Sigmoid colon (tissue), 7 donors: Measurements from ENCODE around the gene NOX3. TPM values are rescaled to one million over a fixed set of nuclear protein-coding genes. Genes with fewer than 3 reads are reported as not detected.

ENCODE experiments used
- DNase-seq: peaks from one replicate; pipeline ENCODE4 v3.0.0-alpha.2; 2019
- H3K27ac ChIP-seq, 4 donors: fragments of 200-600 bp; sonication (generic); one replicate each; pipeline ENCODE4 v1.5.1; 2016 to 2019; ENCODE audit warnings: mild to moderate bottlenecking in 1 of 4
- H3K27me3 ChIP-seq, 3 donors: fragments of 200-600 bp; sonication (generic); one replicate each; pipeline ENCODE4 v1.5.1; 2019; ENCODE audit warnings: mild to moderate bottlenecking in 1 of 3
- H3K36me3 ChIP-seq, 4 donors: fragments of 200-600 bp; sonication (generic); one replicate each; pipeline ENCODE4 v1.5.1; 2016 to 2019
- H3K4me1 ChIP-seq, 4 donors: fragments of 200-600 bp; sonication (generic); one replicate each; pipeline ENCODE4 v1.5.1; 2017 to 2019
- H3K4me3 ChIP-seq, 4 donors: fragments of 200-600 bp; sonication (generic); one replicate each; pipeline ENCODE4 v1.5.1; 2017 to 2019; ENCODE audit warnings: mild to moderate bottlenecking in 2 of 4, moderate library complexity in 1 of 4
- H3K9me3 ChIP-seq, 4 donors: fragments of 200-600 bp in 3 of 4; sonication (generic) in 3 of 4; one replicate each; pipeline versions ENCODE4 v1.5.1 to v1.6.1; 2013 to 2019
- EP300 ChIP-seq, 4 donors: sonication (generic); formaldehyde crosslinking; IDR thresholded peaks; one replicate each; pipeline ENCODE4 v1.6.1; 2017; ENCODE audit warnings: antibody characterized with exemption in 4 of 4
- POLR2A ChIP-seq, 2 donors: fragments of 450-650 bp; IDR thresholded peaks; one replicate each; pipeline ENCODE4 v1.6.1; 2016; ENCODE audit warnings: antibody characterized with exemption in 2 of 2, mild to moderate bottlenecking in 2 of 2, moderate library complexity in 2 of 2
- POLR2AphosphoS5 ChIP-seq, 4 donors: sonication (generic); formaldehyde crosslinking; IDR thresholded peaks; one replicate each; pipeline ENCODE4 v1.6.1; 2017; ENCODE audit warnings: antibody characterized with exemption in 4 of 4
- WGBS, 2 donors: extraction: QIAGEN DNeasy Blood & Tissue Kit; methylation state at CpG; one replicate each; pipeline ENCODE4 v1.1.7; 2013; 5-methylcytosine and 5-hydroxymethylcytosine counted together
- intact Hi-C: fragments of 100-400 bp; cut with DNase I; formaldehyde crosslinking; loops from one replicate; pipeline ENCODE4 v1.15.1; 2023
- polyA plus RNA-seq, 3 donors: library from polyadenylated mRNA; stranded (reverse); fragments of 200-250 nt; gene quantifications; one replicate each; pipeline ENCODE4 v1.2.3, GENCODE V29; 2013
- total RNA-seq, 4 donors: library from RNA; depleted of rRNA; stranded (reverse); fragments of >200 nt; gene quantifications; one replicate each; pipeline ENCODE4 v1.1.0, GENCODE V29; 2016
- TF ChIP-seq, protein P1 (sequence below), 4 experiments: fragments of 450-650 bp in 3 of 4; fragments of 200-600 bp in 1 of 4; IDR thresholded peaks; one replicate each; pipeline ENCODE4 v1.5.1; 2016 to 2019; ENCODE audit warnings: antibody characterized with exemption in 4 of 4, mild to moderate bottlenecking in 3 of 4, moderate library complexity in 2 of 4
- donor health status: healthy with polysubstance abuse.
- donor health status: Bipolar disorder and iron deficiency.
- donor health status: healthy.

The NOX3 gene
- total and polyA plus RNA-seq, 7 donors = not detected

DNA sequence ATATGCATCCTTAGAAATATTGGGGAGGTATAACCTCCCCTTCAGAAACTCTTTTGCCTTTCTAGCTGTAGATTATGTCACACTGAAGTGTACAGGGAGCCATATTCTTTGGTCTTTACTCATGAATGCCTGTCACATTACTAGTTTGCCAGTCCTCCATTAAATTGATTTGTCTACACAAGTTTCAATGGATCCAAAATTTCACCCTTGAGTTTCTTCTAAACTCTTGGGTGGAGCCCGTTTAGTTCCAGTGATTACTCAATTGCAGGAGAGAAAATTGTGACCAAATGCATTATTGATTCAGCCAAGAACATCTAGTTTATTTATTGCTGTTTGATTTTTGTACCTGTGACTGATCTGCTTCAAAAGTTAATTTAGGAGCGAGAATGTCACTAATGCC lies 81.0 kb downstream of the NOX3 start:
- H3K4me1 ChIP-seq = no peaks in the 10 kb centered on the region
- TF ChIP-seq, protein P1, sequence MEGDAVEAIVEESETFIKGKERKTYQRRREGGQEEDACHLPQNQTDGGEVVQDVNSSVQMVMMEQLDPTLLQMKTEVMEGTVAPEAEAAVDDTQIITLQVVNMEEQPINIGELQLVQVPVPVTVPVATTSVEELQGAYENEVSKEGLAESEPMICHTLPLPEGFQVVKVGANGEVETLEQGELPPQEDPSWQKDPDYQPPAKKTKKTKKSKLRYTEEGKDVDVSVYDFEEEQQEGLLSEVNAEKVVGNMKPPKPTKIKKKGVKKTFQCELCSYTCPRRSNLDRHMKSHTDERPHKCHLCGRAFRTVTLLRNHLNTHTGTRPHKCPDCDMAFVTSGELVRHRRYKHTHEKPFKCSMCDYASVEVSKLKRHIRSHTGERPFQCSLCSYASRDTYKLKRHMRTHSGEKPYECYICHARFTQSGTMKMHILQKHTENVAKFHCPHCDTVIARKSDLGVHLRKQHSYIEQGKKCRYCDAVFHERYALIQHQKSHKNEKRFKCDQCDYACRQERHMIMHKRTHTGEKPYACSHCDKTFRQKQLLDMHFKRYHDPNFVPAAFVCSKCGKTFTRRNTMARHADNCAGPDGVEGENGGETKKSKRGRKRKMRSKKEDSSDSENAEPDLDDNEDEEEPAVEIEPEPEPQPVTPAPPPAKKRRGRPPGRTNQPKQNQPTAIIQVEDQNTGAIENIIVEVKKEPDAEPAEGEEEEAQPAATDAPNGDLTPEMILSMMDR (IDR thresholded peaks at IDR 0.05) = no peak
- no peak for TF ChIP-seq POLR2A (IDR thresholded peaks at IDR 0.05)
- TF ChIP-seq POLR2AphosphoS5 (IDR thresholded peaks at IDR 0.05) = no peak
- TF ChIP-seq EP300 (IDR thresholded peaks at IDR 0.05) = no peak
- H3K36me3 ChIP-seq = no peaks in the 10 kb centered on the region
- H3K27me3 ChIP-seq = no peaks in the 10 kb centered on the region
- DNase-seq = no peak
- no peak overlapping the region for H3K4me3 ChIP-seq
- 85 to 91% methylated on average over 2 of the region's 2 CpGs for WGBS, 2 donors
- intact Hi-C loops = no loop called here
- H3K9me3 ChIP-seq = no peaks in the 10 kb centered on the region
- H3K27ac ChIP-seq = no peak overlapping the region

DNA sequence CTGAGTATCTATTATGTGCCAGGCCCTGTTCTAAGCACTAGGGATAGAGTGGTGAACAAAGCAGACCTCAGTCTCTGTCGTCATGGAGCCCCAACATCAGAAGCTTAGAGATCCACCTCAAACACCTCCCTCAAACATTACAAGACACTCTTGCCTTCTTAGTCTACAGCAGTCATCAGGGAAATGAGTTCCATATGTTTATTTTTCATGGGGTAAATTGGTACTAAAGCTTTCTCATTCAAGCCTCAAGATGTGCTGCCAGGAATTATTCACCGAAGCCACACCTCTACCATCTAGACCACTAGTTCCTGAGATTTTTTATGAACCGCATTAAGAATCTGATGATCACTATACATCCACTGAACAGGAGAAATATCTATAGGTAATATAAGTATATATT lies 82.4 kb downstream of the NOX3 start:
- H3K4me3 ChIP-seq = no peak overlapping the region
- 92 to 98% methylated on average over 3 of the region's 3 CpGs for WGBS, 2 donors
- intact Hi-C loops = no loop called here

DNA sequence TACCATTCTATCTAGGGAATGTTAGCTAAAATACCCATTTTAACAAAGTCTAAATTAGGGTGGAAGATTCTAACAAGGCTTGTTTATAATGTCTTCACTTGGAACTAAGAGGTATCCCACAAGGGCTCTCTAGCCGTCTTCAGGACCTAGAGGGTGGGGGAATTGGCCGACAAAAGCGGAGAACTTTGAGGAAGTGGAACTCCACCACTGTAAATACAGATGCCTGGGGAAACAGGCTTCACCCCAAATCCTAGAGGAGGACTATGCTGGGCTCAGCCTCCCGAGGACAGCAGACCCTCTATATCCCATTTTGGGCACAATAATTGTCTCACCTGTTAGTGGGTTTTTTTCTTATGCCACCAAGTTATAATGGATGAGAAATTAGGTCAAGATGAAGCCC lies 83.4 kb downstream of the NOX3 start:
- Histone ChIP-seq H3K27ac (no peak overlapping the region), H3K4me1 (no peaks in the 10 kb centered on the region), H3K9me3 (no peaks in the 10 kb centered on the region), H3K4me3 (no peak overlapping the region), H3K36me3 (no peaks in the 10 kb centered on the region), H3K27me3 (no peaks in the 10 kb centered on the region)
- intact Hi-C loops = no loop called here
- no peak for TF ChIP-seq POLR2A (IDR thresholded peaks at IDR 0.05)
- TF ChIP-seq EP300 (IDR thresholded peaks at IDR 0.05) = no peak
- no peak for TF ChIP-seq POLR2AphosphoS5 (IDR thresholded peaks at IDR 0.05)
- TF ChIP-seq, protein P1 (IDR thresholded peaks at IDR 0.05) = no peak
- WGBS, 2 donors = 83 to 88% methylated on average over 4 of the region's 4 CpGs
- no peak for DNase-seq

More for the DNA sequence above, 82.4 kb downstream of the NOX3 start:
- no peaks in the 10 kb centered on the region for H3K36me3 ChIP-seq
- no peaks in the 10 kb centered on the region for H3K27me3 ChIP-seq
- no peaks in the 10 kb centered on the region for H3K9me3 ChIP-seq
- no peak for DNase-seq
- no peak overlapping the region for H3K27ac ChIP-seq
- TF ChIP-seq EP300 (IDR thresholded peaks at IDR 0.05) (no peak), POLR2A (IDR thresholded peaks at IDR 0.05) (no peak), POLR2AphosphoS5 (IDR thresholded peaks at IDR 0.05) (no peak)
- TF ChIP-seq, protein P1 (IDR thresholded peaks at IDR 0.05) = no peak
- H3K4me1 ChIP-seq = no peaks in the 10 kb centered on the region

DNA sequence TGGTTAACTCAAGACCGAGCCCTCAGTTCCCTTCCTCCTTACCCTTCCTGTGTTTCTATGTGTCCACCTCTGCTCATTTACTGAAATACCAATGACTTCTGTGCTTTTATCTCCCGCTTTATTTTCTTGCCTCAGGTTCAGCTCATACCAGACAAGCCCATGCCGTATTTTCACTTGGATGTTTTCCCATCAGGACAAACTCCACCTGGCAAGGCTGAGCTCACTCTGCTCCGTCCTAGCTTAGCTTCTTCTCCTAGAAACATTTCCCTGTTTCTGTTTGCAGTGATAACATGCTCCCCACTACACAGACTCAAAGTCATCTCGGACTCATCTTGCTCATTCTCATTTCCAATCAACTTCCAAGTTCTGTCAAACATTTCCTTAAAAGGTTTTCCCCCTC lies 84.4 kb downstream of the NOX3 start:
- intact Hi-C loops = no loop called here
- Histone ChIP-seq H3K36me3 (no peaks in the 10 kb centered on the region), H3K4me1 (no peaks in the 10 kb centered on the region), H3K9me3 (no peaks in the 10 kb centered on the region), H3K4me3 (no peak overlapping the region), H3K27ac (no peak overlapping the region), H3K27me3 (no peaks in the 10 kb centered on the region)
- WGBS, 2 donors = 15 to 63% methylated on average over 5 of the region's 5 CpGs
- no peak for TF ChIP-seq EP300 (IDR thresholded peaks at IDR 0.05)
- no peak for DNase-seq

DNA sequence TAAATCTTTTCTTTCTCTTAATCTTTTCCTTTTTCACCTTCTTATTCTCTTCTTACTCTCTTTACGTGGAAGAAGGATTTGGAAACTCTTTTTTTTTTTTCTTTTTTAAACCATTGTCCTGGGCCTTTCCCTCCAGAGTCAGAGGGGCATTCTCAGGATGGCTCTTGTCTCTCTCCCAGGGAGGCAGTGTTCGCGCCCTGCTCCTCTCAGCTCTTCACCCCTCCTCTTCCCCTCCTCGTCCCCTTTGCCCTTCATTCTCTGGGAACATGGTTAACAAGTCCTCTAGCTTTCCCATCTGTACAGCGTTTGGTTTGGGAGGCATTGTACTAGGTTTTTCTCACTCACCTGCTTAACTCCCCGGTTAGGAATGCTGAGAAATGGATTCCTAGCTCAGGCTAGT lies 89.3 kb downstream of the NOX3 start:
- TF ChIP-seq POLR2AphosphoS5 (IDR thresholded peaks at IDR 0.05) (no peak), POLR2A (IDR thresholded peaks at IDR 0.05) (no peak), EP300 (IDR thresholded peaks at IDR 0.05) (no peak)
- TF ChIP-seq, protein P1 (IDR thresholded peaks at IDR 0.05) = no peak
- no peaks in the 10 kb centered on the region for H3K4me1 ChIP-seq
- H3K27ac ChIP-seq = no peak overlapping the region
- H3K27me3 ChIP-seq = no peaks in the 10 kb centered on the region
- H3K36me3 ChIP-seq = no peaks in the 10 kb centered on the region
- no peak for DNase-seq
- H3K4me3 ChIP-seq = no peak overlapping the region
- 88 to 92% methylated on average over 6 of the region's 6 CpGs for WGBS, 2 donors
- H3K9me3 ChIP-seq = no peaks in the 10 kb centered on the region
- intact Hi-C loops = no loop called here
